Anterior cingulate cortex (tissue), 58 donors: Measurements from ENCODE around the gene CDK2.
"Not testable (repeated sequence)": the region's sequence is repeated elsewhere in the genome, so short reads cannot be mapped to it uniquely, and the experiment has no call there.

ENCODE experiments used
- DNase-seq, 58 donors: peaks; one replicate each; lab custom pipeline; 2025; lab: John Stamatoyannopoulos, UW

Gene CDK2

GRCh38 chr12:55966408-55967281, at the start of gene CDK2:
TSS of gene CDK2 (plus strand) at chr12:55966830. CDS start at chr12:55967009, 179 bp downstream.
- DNase-seq, result peak in 55 of 58 donors; percentile 3 to 87 (median 63)

DNA sequence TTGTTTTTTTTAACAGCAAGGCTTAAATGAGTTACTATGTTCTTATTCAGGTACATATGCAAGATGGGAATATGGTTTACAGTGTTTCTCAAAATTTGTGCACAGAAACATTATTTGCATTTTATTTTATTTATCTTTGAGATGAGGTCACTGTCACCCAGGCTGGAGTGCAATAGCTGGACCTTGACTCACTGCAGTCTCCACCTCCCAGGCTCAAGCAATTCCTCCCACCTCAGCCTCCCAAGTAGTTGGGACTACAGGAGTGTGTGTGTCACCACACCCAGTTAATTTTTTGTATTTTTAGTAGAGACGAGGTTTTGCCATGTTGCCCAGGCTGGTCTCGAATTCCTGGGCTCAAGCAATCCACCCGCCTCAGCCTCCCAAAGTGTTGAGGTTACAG, 47.6 kb upstream of the CDK2 start:
- DNase-seq, result not testable (repeated sequence)

- DNase-seq, result no peak
Measured at GRCh38 chr12:55922126-55922525, 44.5 kb upstream of the CDK2 start.

DNA sequence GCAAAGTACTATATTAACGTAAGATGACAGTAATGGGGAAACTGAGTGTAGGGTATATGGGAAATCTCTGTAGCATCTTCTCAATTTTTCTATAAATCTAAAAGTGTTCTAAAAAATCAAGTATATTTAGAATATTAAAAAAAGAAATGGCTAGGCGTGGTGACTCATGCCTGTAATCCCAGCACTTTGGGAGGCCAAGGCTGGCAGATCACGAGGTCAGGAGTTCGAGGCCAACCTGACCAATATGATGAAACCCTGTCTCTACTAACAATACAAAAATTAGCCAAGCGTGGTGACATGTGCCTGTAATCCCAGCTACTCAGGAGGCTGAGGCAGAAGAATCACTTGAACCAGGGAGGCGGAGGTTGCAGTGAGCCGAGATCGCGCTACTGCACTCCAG, 43.0 kb upstream of the CDK2 start:
- not testable (repeated sequence) for DNase-seq

GRCh38 chr12:55925371-55925770, 41.3 kb upstream of the CDK2 start:
- DNase-seq, result no peak

- DNase-seq, result peak in 1 of 58 donors; percentile 26
Measured at GRCh38 chr12:55925870-55926737, 40.5 kb upstream of the CDK2 start.

- peak; percentile 54 to 97 (median 86) for DNase-seq
Measured at GRCh38 chr12:55926738-55927587, 39.7 kb upstream of the CDK2 start.

DNA sequence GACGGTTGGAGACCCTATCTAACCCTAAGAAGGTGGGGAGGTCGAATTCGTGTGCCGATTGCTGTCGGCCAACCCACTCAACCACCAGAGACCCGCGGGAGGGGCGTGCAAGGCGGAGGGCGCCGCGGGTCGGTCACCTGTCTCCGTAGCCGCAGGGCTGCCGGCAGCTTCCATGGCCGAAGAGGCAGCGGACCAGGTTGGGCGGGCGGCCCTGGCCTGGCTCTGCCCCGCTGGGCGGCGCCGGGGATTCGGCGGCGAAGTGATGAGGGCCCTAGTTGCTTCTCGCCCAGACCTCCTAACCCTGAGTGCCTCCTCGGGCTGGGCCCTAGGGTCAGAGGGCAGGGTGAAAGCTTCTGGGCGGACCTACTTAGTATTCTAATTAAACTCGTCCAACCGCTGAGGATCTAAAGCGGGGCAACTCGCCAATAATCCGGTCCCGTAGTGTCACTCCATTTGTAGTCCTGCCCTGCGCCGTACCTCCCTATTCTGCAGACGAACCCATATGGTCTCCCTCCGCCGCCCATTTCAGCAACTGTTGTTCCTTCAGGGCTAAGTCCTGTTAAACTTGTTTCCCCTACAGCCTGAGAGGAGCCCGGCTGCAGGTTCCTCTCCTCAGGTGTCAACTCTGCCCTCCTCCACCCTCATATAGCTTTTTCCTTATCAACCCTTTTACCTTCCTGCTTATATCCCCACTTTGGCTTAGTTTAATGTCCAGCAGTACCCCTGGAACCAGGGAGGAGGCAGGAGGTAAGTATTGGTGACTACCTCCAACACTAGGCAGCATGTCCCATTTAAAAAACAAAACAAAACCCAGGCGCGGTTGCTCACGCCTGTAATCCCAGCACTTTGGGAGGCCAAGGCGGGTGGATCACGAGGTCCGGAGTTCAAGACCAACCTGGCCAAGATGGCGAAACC, 38.8 kb upstream of the CDK2 start, which contains the start of gene PYM1:
Gene PYM1, minus strand, starts transcription at position 307 of the 915 bp plus-strand sequence. Its CDS starts 133 bp downstream, at position 174.
- DNase-seq, result peak in 53 of 58 donors; percentile 27 to 76 (median 55)

GRCh38 chr12:55929306-55929791, 37.3 kb upstream of the CDK2 start:
- DNase-seq, result peak in 6 of 58 donors; percentile 1 to 10 (median 4)

DNA sequence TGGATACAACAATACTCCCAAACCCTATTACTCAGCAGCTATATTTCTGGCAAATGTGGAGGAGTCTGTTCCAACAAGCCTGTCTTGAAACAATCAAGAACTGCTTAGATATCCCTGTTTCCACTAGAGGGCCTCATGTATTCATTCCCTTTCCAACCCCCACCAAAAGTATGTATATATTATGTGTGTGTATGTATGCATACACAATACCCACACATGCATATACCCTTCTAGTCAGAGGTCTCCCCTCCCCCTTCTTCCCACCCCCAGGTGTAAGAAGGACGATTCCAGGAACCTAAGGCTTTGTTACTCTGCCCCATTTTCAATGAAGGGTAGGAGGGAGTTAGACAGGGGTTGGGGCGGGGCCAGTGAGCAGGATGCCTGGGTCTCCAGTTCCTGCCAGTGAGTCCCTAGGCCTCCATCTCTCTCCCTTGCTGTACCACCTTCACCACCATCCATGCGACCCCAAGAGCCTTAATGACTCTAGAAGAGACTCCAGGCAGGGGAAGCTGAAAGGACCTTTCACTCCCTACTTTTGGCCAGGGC, 35.8 kb upstream of the CDK2 start, which contains the start of gene DGKA:
Gene DGKA, plus strand, starts transcription at position 392 of the 546 bp plus-strand sequence. CDS start 5,342 bp downstream, outside the sequence.
- peak in 7 of 58 donors; percentile 9 to 54 (median 20) for DNase-seq

DNA sequence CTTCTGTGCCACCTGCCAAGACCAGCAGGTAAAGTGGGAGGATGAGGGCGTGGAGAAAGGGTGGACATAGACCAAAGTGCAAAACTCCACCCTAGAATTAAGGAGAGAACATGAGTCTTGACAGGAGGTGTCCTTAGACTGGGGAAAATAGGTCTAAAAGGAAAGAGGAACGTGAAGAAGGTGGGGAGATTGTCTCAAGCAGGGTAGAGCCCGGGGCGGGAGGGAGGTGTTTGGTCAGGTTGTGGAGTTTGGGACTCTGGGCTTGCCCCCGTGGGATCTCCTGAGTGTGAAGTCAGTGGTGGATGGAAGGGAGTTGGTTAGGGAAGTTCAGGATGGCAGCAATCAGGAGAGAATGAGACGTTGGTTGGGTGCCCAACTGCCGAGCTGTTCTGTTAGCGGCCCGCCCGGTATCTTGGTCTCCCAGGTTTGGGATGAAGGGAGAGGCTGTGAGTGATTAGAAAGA, 35.3 kb upstream of the CDK2 start:
- peak in 3 of 58 donors; percentile 27 to 44 (median 34) for DNase-seq

GRCh38 chr12:55931780-55932550, 34.7 kb upstream of the CDK2 start:
- DNase-seq, result peak in 44 of 58 donors; percentile 5 to 71 (median 37)

GRCh38 chr12:55932551-55932910, 34.1 kb upstream of the CDK2 start:
- peak in 2 of 58 donors; percentile 37 to 47 for DNase-seq

- DNase-seq, result no peak
Measured at GRCh38 chr12:55933169-55933798, 33.3 kb upstream of the CDK2 start.

DNA sequence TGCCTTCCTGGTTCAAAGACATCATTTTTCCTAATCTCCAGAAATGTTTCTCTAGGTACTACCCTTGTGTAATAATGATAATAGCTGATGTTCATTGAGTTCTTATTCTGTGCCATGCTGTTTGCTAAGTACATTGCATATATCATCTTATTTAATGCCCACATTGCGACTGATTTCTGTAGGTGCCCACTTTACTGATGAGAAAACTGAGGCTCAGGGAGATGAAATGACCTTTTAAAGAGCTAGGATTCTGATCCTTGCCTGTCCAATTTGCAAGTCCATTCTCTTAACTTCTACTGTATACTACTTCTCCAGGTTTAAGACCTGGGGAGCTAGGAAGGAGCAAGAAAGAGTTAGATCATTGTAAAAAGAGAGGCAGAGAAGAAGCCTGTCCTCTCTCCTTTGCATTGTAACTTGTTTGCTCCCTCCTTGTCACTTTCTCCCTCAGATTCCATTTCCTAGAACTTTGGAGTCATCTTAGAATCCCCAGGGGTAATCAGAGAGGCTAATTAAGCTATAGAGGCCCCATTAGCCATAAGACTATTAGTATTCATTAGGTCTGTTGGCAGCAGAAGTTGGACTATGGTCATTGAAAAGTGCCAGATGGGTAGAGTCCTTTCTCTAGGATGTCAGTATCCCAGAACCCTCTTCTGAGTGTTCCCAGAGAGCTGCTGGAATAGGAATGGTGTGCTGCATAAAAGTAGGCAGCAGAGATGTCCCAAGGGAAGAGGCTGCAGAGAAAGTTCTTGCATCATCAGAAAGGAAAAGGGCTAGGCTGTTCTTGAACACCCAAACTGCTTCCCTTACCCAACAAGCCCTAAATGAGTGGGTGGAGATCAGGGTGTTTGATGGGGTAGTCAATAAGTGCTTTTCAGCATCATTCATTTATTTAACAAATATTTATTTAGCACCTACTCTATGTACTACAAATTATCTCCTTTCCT, 32.6 kb upstream of the CDK2 start:
- no peak for DNase-seq

DNA sequence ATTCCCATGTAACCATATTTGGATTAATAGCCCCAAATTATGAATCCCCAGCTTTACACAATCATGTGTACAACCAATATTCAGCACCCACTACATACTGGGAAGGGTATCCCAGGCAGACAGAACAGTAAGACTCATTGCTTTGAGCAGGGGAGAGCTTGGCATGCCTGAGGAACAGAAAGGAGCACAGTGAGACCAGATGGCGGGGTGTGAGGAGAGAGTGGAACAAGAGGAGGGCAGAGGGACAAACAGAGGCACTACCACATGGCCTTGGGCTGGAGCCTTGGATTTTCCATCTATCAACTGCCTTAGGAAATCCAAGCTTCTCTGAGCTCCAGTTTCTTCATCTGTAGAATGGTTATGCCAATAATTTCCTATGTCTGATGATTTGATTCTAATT, 31.9 kb upstream of the CDK2 start:
- DNase-seq, result no peak
